GM11168 (cell line): ENCODE results near the gene MACROD2.

ENCODE experiments used
- in situ Hi-C: fragments of 300-500 bp; cut with MboI; formaldehyde crosslinking; loops from one replicate; pipeline ENCODE4 v1.12.0; 2022; ENCODE audit warnings: low sequenced_read_pairs; ENCODE audit not compliant: unreplicated experiment

The MACROD2 gene

DNA sequence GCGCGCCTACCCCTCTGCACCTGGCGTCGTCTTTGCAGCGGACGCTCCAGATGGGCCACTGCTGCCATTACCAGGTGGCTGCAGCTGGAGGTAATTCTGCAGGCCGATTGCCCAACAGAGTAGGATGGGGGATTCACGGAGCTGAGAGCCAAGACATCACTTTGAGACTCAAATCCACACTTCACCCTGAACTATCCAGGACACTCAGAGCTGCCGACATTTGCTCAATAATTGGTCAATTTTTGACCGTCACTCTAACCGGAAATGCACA, 1037.0 kb downstream of the MACROD2 start:
- in situ Hi-C loops: no loop called here

DNA sequence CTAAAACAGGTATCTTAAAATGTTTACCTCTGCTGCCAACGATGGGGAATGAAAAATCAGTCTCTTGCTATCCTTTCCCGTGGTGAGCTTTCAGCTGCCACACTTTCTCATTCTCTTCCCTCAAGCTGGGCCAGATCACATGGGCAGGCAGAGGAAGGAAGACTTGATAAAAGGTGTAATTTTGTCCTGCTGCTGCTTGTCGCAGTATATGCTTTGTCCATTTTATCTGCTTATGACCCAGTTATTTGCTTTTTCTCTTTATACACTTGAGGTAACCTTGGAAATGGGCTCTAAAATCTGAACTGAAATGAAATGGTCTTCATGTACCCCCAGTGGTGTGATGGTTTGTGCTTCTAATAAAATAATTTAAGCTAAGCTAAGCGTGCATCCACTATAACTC, 1038.0 kb downstream of the MACROD2 start:
- in situ Hi-C loops: no loop called here

DNA sequence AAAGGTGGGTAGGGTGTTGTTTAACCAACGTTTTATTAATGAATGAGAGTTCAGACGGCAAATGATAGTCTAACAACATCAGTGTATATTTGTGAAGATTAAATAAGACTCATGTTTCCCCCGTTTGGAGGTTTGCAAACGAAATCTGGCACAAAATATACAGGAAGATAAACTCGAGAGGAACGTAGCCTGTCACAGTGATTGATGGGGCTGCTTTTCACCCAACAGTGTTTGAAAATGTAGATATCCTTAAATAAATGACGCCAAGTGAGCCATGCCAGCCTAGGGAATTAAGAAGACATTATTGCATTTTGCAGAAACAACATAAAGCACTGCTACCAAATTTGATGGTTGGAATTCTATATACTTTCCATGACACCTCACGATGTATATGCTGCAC, 1038.6 kb downstream of the MACROD2 start:
- in situ Hi-C loops: no loop called here

DNA sequence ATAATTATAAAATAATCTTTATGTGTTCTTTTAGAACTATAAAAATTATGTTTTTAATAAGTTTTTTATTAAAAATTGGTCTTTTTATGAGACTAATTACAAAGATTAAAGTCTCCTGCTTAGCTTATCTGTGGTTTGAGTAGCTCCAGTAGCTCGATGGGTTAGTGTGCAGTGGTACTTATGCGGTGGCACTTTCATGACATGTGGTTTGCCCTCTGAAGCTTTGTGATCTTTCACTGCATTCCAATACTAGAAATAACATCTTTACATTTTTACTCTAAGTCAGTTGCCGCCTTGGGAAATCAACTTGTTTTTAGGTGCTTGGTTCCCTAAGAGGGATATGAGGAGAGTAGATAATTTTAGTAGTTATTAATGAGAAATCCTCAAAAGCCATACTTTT, 1041.6 kb downstream of the MACROD2 start:
- in situ Hi-C loops: no loop called here

DNA sequence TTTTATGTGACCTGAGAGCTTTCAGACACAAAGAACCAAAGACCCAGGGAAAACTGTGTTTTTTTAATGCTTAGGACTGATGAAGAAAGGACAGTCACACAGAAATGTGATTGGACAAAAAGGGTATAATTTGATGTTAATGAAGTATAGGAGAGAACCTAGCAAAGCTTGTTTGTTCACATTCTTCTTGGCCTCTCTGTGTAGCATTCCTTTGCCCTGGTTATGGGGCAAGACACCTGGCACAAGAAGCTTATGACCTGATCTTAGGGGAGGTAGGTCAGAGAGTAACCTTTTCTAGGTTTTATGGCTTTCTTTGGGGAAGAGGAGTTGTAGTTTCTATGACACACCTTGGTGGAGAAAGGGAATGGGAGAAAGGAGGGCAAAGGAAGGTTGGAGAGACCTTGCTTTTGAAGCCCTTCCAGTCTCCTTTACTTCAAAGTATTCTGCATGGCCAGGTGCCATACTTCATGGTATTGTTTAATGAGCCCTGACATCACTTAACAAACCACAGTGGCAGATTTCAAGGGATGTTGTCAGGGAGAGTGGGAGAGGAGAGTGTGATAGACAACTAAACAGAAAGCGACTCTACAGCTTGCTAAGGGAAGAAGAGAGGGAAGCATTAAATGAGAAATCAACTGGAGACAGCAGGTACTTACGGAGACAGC, 1043.9 kb downstream of the MACROD2 start:
- in situ Hi-C loops: no loop called here

DNA sequence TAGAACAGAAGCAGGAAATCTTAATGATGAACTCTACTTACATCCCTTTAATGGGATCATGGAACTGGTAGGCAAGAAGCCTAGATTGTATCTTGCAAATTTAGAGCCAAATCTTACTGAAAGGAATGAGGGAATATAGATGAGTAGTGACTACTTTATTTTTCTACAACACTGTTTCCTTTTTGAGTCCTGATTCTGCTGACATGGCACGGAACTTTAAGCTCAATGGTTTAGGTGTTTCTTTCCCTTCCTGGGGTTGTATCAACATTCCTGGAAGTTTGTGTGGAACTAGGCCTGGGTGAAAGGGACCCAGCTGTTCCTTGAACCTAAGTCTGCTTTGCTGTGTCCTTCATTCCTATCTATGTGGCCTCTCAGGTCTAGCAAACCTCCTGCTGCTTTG, 1047.4 kb downstream of the MACROD2 start:
- in situ Hi-C loops: no loop called here

DNA sequence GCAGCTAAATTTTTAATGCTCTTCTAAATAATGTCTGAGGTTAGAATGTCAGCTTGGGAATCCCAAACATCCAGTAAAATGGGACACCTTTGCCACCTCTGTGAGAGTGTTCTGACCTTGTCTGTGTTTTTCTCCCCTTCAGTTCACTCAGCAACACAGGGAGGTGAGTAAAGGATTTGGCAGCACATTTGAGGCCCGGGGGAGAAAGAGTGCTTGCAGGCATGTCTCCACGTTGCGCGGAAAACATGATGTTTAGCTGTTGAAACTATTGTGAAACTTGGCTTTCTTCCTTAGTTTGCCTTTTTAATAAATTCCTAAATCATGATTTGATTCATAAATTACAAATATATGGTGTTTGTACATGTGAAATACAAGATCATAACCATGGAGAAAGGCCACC, 1049.9 kb downstream of the MACROD2 start:
- in situ Hi-C loops: no loop called here

DNA sequence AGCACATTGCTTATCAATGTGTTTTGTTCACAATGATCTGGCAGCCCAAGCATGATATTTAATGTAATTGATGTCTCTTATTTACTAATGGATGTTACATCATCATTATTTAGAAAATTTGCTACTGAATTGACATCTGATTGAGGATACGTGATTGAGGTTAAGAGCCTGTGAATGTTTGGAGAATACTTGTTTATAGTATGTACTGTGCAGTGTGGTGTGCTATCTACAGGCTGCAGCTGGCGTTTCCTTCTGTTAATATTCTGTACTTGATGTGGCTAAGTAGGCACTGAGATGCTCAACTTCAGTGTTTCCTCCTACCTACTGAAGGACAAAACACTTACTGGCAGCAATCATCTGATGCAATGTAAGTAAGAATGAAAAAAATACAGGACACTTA, 1051.7 kb downstream of the MACROD2 start:
- in situ Hi-C loops: no loop called here

DNA sequence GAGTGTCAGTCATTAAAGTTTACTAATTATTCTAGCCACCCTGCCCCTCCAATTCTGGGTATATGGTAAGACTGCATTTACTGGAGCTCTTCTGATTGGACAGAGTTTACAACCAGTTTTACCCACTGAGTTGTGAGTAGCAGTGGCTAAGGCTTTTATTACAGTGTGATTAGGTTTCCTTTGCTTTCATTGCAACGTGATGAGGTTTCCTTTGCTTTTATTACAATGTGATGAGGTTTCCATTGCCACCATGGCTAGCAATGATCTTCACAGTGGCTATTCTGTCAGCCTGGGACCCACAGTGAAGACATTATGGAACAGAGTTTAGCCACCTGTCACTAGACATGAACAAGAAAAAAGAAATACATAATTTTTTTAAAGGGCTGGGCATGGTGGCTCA, 1052.3 kb downstream of the MACROD2 start:
- in situ Hi-C loops: no loop called here

DNA sequence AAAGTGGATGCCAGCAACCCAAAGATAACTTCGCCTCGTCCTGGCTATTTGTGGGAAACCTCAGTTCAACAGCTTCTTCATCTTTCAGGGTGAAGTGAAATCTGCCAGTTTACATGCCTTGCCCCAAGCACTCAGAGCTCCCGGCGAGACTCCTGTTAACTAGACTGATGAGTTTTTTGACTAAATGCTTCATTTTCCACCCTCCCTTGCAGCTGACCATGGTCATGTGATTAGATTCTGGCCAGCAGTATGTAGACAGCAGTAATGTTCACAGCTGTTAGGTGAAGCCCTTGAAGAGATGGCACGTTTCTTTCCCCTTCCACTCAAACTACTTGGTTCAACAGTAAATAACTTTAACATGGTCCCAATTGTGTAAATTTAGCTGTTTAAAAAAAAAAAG, 1060.9 kb downstream of the MACROD2 start:
- in situ Hi-C loops: no loop called here

DNA sequence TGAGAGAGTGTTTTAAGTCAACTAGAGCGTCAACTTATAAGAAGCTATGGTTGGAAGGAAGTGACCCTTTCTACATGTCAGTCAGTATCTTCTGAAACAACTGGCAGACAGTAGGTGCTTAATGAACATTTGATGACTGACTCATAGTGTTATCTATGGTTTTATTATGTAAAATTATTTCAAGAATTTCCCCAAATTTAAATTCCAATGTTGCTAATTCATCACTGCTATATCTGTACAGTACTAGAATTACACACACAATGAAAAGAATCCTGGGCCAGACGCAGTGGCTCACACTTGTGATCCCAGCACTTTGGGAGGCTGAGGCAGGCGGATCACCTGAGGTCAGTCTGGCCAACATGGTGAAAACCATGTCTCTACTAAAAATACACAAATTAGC, 1063.5 kb downstream of the MACROD2 start:
- in situ Hi-C loops: no loop called here

DNA sequence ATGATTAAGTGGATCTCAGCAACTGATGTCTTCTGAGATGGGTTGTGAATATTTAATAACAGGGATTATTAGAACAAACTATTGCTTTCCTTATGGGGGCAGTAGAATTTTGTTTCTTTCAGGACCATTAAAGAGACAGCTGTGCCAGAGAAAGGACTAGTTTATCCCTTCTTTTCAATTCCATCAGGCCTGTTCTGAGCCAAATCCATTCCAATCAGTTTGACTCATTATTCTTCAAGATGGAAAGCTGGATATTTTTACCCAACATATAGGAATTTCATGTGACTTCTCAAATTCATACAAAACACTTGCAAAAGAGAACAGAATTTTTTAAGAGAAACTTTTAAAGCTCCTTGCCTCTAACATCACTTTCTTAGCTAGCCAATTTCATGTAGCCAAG, 1064.1 kb downstream of the MACROD2 start:
- in situ Hi-C loops: no loop called here

DNA sequence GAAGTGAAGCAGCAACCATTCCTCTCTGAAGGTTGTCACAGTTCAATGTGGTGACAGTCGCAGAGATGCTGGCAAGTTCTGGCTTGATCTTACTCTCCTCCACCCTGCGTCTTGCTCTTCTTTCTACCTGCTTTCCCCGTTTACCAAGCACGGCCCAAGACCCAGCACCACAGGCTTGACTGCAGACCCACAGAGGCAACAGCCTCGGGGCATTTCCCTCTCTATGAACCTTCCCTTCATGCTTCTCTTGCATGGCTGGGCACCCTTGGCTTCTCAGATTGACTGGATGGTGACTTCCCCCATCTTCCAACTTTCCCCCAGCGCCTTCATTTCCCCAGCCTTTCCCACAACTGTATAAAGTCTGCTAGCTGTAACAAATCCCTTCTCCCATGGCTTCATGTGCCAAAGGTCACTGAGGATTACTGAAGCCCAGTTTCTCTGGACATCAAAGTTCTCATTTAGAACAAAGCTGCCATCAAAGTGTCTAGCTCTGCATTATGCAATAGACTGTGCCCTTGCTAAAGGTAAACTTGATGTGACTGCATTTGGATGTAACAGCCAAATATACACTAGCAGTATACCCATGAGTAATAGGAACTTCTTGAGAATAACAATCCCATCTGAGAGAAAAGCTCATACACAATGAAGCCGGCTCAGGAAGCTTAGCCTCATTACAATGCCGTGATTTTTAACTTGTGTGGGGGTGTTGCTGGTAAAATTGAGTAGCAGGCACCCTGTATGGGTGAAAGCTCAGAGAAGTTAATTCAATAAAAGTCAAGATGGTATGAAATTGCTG, 1065.1 kb downstream of the MACROD2 start:
- in situ Hi-C loops: no loop called here

DNA sequence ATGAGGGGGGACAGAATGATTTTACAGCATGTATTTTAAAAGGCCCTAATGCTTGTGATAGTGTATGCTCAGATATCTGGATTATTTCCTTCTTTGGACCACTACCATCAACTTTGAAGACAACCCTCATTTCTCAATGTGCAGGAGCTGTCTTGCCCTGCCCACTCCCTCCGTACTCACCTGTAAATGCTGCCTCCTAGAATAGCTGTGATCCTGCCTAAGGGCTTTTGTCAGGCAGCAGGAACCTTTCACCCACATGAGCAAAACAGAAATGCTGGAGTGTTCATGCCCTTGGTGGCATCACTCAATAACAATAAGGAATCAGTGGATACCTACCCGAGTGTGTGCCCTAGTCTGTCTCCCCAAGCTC, 1065.7 kb downstream of the MACROD2 start:
- in situ Hi-C loops: no loop called here

DNA sequence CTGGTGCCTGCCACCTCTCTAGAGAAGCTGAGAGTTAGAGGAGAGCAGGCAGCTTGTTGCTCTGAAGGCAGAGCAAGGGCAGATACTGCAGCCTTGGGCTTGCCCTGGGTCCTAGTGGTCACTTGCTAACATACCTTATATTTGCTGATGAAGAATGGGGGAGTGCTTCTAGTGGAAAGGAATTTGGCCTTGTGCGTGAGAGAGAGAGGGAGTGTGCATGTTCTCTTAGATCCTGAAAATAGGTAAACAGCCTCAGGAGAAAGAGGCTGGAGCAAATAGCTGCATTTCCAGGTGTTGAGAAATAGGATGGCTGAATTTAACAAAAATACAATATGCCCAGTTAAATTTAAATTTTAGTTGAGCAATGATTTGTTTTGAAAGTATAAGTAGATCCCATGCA, 1066.6 kb downstream of the MACROD2 start:
- in situ Hi-C loops: no loop called here

DNA sequence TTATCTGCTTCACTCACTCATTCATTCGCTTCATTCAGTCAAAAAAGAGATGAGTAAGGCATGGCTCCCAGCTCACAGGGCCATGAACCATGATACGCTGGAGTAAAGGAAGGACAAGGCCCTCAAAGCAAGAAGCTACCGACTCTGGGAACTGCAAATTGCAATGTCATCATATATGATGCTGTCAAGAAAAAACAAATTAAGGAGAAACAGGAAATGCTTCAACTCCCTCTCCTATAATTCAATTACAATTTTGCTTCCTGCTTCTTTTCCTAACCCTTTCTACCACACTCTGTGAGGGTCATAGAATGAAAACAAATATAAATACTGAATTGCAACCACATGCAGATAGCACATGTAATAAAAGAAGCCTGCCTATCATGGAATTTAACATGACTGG, 1067.8 kb downstream of the MACROD2 start:
- in situ Hi-C loops: no loop called here

DNA sequence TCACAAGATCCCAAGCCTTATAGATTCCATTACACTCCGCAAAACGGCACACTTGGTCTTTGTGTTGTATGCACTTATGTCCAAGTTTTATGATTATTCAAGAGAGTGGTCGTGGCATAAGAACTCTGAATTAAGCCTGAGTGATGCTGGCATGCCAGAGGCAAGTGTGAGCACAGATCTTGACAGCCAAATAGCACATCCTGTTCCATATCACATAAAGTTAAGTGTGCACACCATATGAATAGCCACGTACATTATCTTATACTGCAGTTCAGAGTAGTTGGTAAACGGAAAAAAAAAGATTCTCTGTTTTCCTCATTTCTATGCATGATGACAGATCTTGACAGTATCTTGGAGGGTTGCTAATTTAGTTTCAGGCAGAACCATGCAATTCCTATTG, 1069.4 kb downstream of the MACROD2 start:
- in situ Hi-C loops: no loop called here

DNA sequence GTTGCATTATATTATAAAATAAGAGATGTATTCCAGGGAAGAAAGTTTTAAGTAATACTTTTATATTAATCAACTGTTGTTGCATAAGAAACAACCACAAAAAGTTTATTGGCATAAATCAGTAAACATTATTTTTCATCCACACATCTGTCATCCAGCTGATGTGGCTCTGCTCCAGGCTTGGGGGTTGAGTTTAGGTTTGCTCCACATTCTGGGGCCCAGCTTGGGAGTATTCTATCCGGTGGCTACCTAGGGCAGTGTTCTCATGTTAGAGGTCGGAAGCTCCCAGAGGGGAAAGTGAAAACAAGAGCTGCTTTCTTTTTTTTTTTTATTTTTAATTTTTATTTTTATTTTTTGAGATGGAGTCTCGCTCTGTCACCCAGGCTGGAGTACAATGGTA, 1070.5 kb downstream of the MACROD2 start:
- in situ Hi-C loops: no loop called here

DNA sequence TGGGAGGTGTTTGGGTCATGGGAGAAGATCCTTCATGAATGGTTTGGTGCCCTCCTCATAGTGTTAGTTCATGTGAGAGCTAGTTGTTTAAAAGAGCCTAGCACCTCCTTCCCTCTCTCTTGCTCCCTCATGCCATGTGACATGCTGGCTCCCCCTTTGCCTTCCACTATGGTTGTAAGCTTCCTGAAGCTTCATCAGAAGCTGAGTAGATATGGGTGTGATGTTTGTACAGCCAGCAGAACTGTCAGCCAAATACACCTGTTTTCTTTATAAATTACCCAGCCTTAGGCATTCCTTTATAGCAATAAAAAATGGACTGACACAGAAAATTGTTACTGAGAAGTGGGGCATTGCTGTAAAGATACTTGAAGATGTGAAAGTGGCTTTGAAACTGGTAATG, 1073.2 kb downstream of the MACROD2 start:
- in situ Hi-C loops: no loop called here

DNA sequence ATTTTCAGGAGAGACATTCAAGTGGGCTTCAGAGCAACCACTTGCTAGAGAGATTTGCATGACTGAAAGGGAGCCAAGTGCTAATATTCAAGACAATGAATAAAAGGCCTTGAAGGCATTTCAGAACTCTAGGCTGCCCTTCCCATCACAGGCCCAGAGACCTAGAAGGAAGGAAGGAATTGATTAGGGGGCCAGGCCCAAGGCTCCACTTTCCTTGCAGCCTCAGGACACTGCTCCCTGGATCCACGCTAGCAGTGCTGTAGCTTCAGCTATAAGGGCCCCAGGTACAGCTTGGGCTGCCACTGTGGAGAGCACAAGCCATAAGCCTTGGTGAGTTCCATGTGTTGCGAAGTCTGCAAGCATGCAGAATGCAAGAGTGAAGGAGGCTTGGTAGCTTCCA, 1074.0 kb downstream of the MACROD2 start:
- in situ Hi-C loops: no loop called here

DNA sequence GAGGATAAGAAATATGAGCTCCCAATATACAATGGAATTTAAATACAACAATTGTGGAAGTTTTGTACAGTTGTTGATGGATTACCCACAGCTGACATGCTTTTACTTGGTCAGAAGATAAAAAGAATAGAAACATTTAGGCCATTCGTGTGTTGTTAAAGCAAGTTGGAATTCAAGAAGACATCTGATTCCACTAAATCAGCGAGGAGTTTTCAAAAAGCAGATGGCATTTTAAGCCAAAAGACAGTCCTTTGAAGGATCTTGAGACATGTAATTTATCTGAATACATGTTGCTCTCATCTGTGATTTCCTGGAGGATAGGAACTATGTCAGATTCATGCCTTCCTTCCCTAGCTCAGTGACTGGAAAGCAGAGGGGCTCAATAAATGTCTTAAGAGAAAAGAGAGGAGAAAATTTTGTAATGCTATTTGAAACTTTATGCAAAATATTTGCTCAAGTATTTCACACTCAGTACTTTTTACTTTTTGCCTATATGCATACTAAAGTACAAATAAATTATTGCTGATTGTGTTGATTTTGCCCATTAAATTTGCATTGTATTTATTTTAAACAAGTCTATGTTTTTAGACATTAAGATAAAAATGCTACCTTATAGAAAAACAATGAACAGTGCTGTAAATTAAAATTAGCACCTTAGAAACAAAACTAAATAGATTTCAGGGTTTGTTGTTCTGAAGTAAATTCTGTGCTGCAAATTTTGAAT, 1075.9 kb downstream of the MACROD2 start:
- in situ Hi-C loops: no loop called here

DNA sequence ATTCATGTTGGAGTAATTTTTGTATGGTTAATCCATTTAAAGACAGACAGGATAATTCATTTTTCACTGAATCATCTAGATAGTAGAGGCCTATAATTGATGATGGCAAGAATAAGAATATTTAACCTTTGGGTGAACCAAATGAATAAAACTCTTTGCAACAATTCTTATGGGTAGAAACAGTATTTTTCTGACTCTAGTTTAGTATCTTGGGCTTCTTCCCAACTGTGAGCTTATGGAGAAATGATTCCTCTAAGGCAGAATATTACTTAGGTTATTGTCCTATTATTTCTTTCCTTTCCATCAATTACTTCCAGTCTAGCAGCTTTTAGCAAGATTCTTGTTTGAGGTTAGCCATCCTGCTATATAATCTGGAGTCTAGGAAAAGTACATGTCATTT, 1077.0 kb downstream of the MACROD2 start:
- in situ Hi-C loops: no loop called here
